ENCODE results near the gene PRDX5. TPM values are rescaled to one million over a fixed set of nuclear protein-coding genes. Genes with fewer than 3 reads are reported as not detected.
A peak's percentile ranks its signal among the peaks of the same experiment; 100 is the strongest.
"Not testable (repeated sequence)": the region's sequence is repeated elsewhere in the genome, so short reads cannot be mapped to it uniquely, and the experiment has no call there.

PRDX5 gene
- polyA plus RNA-seq, 3 donors = 175 to 197 (median 195) TPM

GRCh38 chr11:64305075-64305690 is 12.7 kb upstream of the PRDX5 start, which contains the start of gene ESRRA:
Gene ESRRA (plus strand): TSS chr11:64305524. CDS start chr11:64307180, 1,656 bp downstream.
- DNase-seq (ENCODE audit: low read depth in 3 of 3, low spot score in 2 of 3) = peak; percentile 90 to 95 (median 94)

GRCh38 chr11:64305691-64306562 is 12.0 kb upstream of the PRDX5 start:
- DNase-seq (ENCODE audit: low read depth in 3 of 3, low spot score in 2 of 3) = no peak

GRCh38 chr11:64306563-64306875 is 11.4 kb upstream of the PRDX5 start:
- no peak for DNase-seq (ENCODE audit: low read depth in 3 of 3, low spot score in 2 of 3)

GRCh38 chr11:64306876-64307622 is 10.9 kb upstream of the PRDX5 start:
- DNase-seq (ENCODE audit: low read depth in 3 of 3, low spot score in 2 of 3) = no peak

- DNase-seq (ENCODE audit: low read depth in 3 of 3, low spot score in 2 of 3) = not testable (repeated sequence)
Measured at GRCh38 chr11:64307795-64308194, 10.1 kb upstream of the PRDX5 start.

- no peak for DNase-seq (ENCODE audit: low read depth in 3 of 3, low spot score in 2 of 3)
Measured at GRCh38 chr11:64312947-64313346, 5.0 kb upstream of the PRDX5 start.

- DNase-seq (ENCODE audit: low read depth in 3 of 3, low spot score in 2 of 3) = no peak
Measured at GRCh38 chr11:64313491-64314145, 4.3 kb upstream of the PRDX5 start.

- DNase-seq (ENCODE audit: low read depth in 3 of 3, low spot score in 2 of 3) = no peak
Measured at GRCh38 chr11:64314146-64314804, 3.6 kb upstream of the PRDX5 start.

GRCh38 chr11:64314805-64315561 is 2.9 kb upstream of the PRDX5 start:
- no peak for DNase-seq (ENCODE audit: low read depth in 3 of 3, low spot score in 2 of 3)

GRCh38 chr11:64315667-64316526 is 2.0 kb upstream of the PRDX5 start:
- not testable (repeated sequence) for DNase-seq (ENCODE audit: low read depth in 3 of 3, low spot score in 2 of 3)

- DNase-seq (ENCODE audit: low read depth in 3 of 3, low spot score in 2 of 3) = no peak
Measured at GRCh38 chr11:64316672-64317324, 1.1 kb upstream of the PRDX5 start.

GRCh38 chr11:64317325-64317960 is 478 bp upstream of the PRDX5 start, which contains the start of gene TRMT112:
Gene TRMT112 (minus strand): TSS chr11:64317559. CDS start chr11:64317526, 33 bp downstream.
- peak; percentile 89 to 93 (median 91) for DNase-seq (ENCODE audit: low read depth in 3 of 3, low spot score in 2 of 3)

- no peak for DNase-seq (ENCODE audit: low read depth in 3 of 3, low spot score in 2 of 3)
Measured at GRCh38 chr11:64318766-64319761, 1.1 kb downstream of the PRDX5 start.

GRCh38 chr11:64320556-64320955 is 2.6 kb downstream of the PRDX5 start:
- no peak for DNase-seq (ENCODE audit: low read depth in 3 of 3, low spot score in 2 of 3)

GRCh38 chr11:64321026-64321425 is 3.1 kb downstream of the PRDX5 start:
- no peak for DNase-seq (ENCODE audit: low read depth in 3 of 3, low spot score in 2 of 3)

GRCh38 chr11:64321533-64321932 is 3.6 kb downstream of the PRDX5 start:
- DNase-seq (ENCODE audit: low read depth in 3 of 3, low spot score in 2 of 3) = no peak
